DOHH2 (cell line): ENCODE data around the gene APBA2.

Source experiments
- H3F3A ChIP-seq: fragments of 200-600 bp; sonication (generic), shearing (Covaris generic); 2 replicates; pipeline ENCODE4 v1.6.0; 2016; ENCODE audit warnings: antibody characterized with exemption, mild to moderate bottlenecking; ENCODE audit not compliant: control insufficient read depth, insufficient read depth
- H3K27ac ChIP-seq: fragments of 200-600 bp; sonication (generic); 2 replicates; pipeline ENCODE4 v1.5.1; 2014; ENCODE audit warnings: low read depth, mild to moderate bottlenecking, low read length, moderate library complexity
- H3K27me3 ChIP-seq: fragments of 200-600 bp; sonication (generic); 2 replicates; pipeline ENCODE4 v1.6.1; 2014; ENCODE audit warnings: mild to moderate bottlenecking, low read length, mixed read lengths; ENCODE audit not compliant: control insufficient read depth
- H3K36me3 ChIP-seq: fragments of 200-600 bp; sonication (generic); 2 replicates; pipeline ENCODE4 v1.6.1; 2014; ENCODE audit warnings: mild to moderate bottlenecking, low read length, moderate library complexity, mixed read lengths; ENCODE audit not compliant: control insufficient read depth
- H3K4me1 ChIP-seq: fragments of 200-600 bp; sonication (generic); 2 replicates; pipeline ENCODE4 v1.6.1; 2014; ENCODE audit warnings: mild to moderate bottlenecking, low read length, mixed read lengths; ENCODE audit not compliant: control insufficient read depth
- H3K4me2 ChIP-seq: fragments of 200-600 bp; sonication (generic); 2 replicates; pipeline ENCODE4 v1.6.0; 2014; ENCODE audit warnings: mild to moderate bottlenecking, low read length, moderate library complexity
- H3K4me3 ChIP-seq: fragments of 200-600 bp; sonication (generic); 2 replicates; pipeline ENCODE4 v1.5.1; 2014; ENCODE audit warnings: mild to moderate bottlenecking, low read length, mixed read lengths
- H3K79me2 ChIP-seq: fragments of 200-600 bp; sonication (generic); 2 replicates; pipeline ENCODE4 v1.6.1; 2014; ENCODE audit warnings: mild to moderate bottlenecking, low read length, mixed read lengths; ENCODE audit not compliant: control insufficient read depth
- H3K9me2 ChIP-seq: fragments of 200-600 bp; sonication (generic); replicated peaks from 2 replicates; pipeline ENCODE4 v1.6.1; 2014; ENCODE audit warnings: mild to moderate bottlenecking, low read length, mixed read lengths; ENCODE audit not compliant: control insufficient read depth
- H3K9me3 ChIP-seq: fragments of 200-600 bp; sonication (generic); 2 replicates; pipeline ENCODE4 v1.6.1; 2014; ENCODE audit warnings: antibody characterized with exemption, low read length, mixed read lengths; ENCODE audit not compliant: control insufficient read depth, insufficient read depth
- H4K20me1 ChIP-seq: fragments of 200-600 bp; sonication (generic); 2 replicates; pipeline ENCODE4 v1.6.0; 2014; ENCODE audit warnings: low read depth, mild to moderate bottlenecking, antibody characterized with exemption, low read length, moderate library complexity; ENCODE audit not compliant: control insufficient read depth, insufficient read depth
- CTCF ChIP-seq: fragments of 200-600 bp; sonication (generic); IDR thresholded peaks from one replicate; pipeline ENCODE4 v1.5.1; 2014; ENCODE audit warnings: antibody characterized with exemption, mild to moderate bottlenecking, low read depth, low read length; ENCODE audit not compliant: poor library complexity, severe bottlenecking
- EZH2phosphoT487 ChIP-seq: fragments of 200-600 bp; sonication (generic); IDR thresholded peaks from 2 replicates; pipeline ENCODE4 v1.6.1; 2017; ENCODE audit warnings: borderline replicate concordance, mild to moderate bottlenecking, antibody characterized with exemption, low read length, moderate library complexity, mixed read lengths

The APBA2 gene

DNA sequence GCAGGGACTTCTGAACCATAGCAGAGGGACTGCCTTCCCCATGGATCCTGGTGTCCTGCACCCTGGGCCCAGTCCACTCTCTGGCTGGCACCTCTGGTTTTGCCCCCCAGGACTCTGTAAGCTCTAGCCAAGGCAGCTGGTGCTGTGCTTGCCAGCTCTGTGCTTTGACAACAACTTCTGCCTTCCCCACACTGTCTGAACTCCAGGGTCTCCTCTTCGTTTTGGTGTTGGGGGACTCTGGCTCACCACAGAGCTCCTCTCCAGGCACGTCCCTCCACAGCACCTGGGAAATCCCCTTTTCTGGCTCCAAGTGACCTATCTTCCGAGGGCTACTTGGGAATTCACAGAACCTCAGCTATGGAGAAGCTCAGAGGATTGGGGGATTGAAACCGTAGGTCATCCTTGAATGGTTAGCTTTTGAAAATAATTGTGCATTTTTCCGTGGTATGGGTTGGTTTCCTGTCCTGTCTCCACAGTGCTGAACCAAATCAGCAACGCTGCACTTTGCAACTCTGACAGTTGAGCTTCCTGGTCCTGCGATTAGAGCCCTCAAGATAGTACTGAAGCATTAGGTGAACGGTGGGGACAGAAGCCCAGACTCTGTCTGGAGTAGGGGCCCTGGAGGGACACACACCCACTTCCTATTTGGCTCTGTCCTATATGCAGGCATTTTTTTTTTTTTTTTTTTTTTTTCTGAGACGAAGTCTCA lies 152.4 kb downstream of the APBA2 start:
- H3K79me2 ChIP-seq, result no peaks in the 10 kb centered on the region
- H3F3A ChIP-seq, result no peaks in the 10 kb centered on the region
- no peaks in the 10 kb centered on the region for H3K9me2 ChIP-seq
- no peaks in the 10 kb centered on the region for H3K27me3 ChIP-seq
- no peak overlapping the region for H3K27ac ChIP-seq
- H3K4me3 ChIP-seq, result no peak overlapping the region
- H3K9me3 ChIP-seq, result no peaks in the 10 kb centered on the region
- no peaks in the 10 kb centered on the region for H3K36me3 ChIP-seq
- H3K4me1 ChIP-seq, result no peaks in the 10 kb centered on the region
- H3K4me2 ChIP-seq, result no peak overlapping the region
- no peak for TF ChIP-seq EZH2phosphoT487
- no peak for TF ChIP-seq CTCF
- H4K20me1 ChIP-seq, result no peaks in the 10 kb centered on the region

DNA sequence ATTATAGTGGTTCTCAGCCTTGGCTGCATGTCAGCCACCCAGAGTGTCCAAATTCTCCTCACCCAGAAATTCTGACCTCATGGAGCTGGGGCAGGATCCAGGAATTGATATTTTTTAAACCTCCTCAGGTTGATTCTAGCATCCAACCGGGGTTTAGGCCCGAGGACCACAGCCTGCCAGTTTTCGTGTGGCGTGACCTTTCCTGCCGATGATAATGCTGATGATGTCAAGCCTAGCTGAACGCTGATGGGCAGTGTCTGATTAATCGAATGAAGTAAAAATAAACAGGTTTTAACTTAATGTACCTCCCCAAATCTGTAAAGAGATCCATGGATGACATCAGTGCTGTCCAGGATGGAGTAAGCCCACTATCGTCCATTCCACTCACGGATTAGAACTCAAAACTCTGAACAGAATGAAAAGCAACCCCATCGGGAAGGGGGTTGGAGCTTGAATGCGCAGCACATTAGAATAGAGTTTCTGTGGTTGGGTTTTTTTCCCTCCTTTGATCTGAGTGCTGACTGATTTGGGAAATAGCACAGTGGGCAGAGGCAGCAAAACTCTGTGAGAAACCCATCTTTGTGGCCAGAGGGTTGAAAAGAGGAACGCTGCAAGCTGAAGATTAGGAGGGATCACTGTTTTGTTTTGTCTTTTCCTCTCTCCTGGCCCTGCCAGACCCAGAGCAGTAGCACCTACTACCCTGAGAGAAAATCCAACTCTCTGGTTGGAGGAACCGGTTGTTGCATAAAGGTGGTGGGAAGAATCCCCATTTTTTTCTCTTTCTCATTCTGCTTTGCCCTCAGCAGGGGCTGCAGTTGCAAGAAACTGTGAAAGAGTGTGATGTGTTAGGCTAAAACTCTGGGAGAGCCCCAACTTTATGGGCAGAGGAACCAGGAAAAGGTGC lies 153.9 kb downstream of the APBA2 start:
- H3K9me3 ChIP-seq, result no peaks in the 10 kb centered on the region
- TF ChIP-seq CTCF (no peak), EZH2phosphoT487 (no peak)
- H3K4me3 ChIP-seq, result no peak overlapping the region
- H3K9me2 ChIP-seq, result no peaks in the 10 kb centered on the region
- H3F3A ChIP-seq, result no peaks in the 10 kb centered on the region
- H3K79me2 ChIP-seq, result no peaks in the 10 kb centered on the region
- no peak overlapping the region for H3K27ac ChIP-seq
- no peaks in the 10 kb centered on the region for H3K27me3 ChIP-seq
- H3K4me1 ChIP-seq, result no peaks in the 10 kb centered on the region
- H3K4me2 ChIP-seq, result no peak overlapping the region
- H3K36me3 ChIP-seq, result no peaks in the 10 kb centered on the region
- H4K20me1 ChIP-seq, result no peaks in the 10 kb centered on the region

DNA sequence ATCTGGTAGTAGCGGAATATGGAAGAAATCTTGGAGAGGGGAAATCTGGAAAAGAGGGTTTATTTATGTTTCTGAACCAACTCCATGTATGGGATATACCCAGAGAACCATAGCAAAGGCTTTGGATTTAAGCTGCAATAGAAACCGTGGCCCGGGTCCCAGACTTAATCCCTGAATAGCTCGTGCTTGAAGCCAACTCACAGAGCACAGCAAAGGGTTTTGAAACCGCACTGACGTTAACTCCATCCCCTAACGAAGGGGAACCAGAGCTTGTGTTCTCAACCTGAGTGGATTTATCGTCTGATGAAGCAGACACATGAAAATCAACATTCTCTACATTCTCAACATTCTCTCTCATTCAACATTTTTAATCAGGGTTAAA lies 154.6 kb downstream of the APBA2 start:
- no peaks in the 10 kb centered on the region for H3K79me2 ChIP-seq
- no peak for TF ChIP-seq CTCF
- no peak for TF ChIP-seq EZH2phosphoT487
- H3K9me3 ChIP-seq, result no peaks in the 10 kb centered on the region
- H3K27ac ChIP-seq, result no peak overlapping the region
- H4K20me1 ChIP-seq, result no peaks in the 10 kb centered on the region
- no peaks in the 10 kb centered on the region for H3K9me2 ChIP-seq
- H3K27me3 ChIP-seq, result no peaks in the 10 kb centered on the region
- H3K4me3 ChIP-seq, result no peak overlapping the region
- no peaks in the 10 kb centered on the region for H3K36me3 ChIP-seq
- no peak overlapping the region for H3K4me2 ChIP-seq
- no peaks in the 10 kb centered on the region for H3F3A ChIP-seq
- no peaks in the 10 kb centered on the region for H3K4me1 ChIP-seq
